ENCODE data around the gene SRSF7. TPM values are rescaled to one million over a fixed set of nuclear protein-coding genes. Genes with fewer than 3 reads are reported as not detected.
A peak's percentile ranks its signal among the peaks of the same experiment; 100 is the strongest.

Gene SRSF7
- total and polyA plus RNA-seq, 11 donors: 28.1 to 101 (median 43.9) TPM

- H3K27me3 ChIP-seq: no peaks in the 10 kb centered on the region
- WGBS, 4 donors: 54 to 65% (median 62%) methylated on average over 5 of the region's 5 CpGs
- ATAC-seq (no peak), DNase-seq (no peak)
- no peaks in the 10 kb centered on the region for H3K9me3 ChIP-seq
- TF ChIP-seq POLR2A (IDR thresholded peaks at IDR 0.05): no peak
- TF ChIP-seq, protein P1, sequence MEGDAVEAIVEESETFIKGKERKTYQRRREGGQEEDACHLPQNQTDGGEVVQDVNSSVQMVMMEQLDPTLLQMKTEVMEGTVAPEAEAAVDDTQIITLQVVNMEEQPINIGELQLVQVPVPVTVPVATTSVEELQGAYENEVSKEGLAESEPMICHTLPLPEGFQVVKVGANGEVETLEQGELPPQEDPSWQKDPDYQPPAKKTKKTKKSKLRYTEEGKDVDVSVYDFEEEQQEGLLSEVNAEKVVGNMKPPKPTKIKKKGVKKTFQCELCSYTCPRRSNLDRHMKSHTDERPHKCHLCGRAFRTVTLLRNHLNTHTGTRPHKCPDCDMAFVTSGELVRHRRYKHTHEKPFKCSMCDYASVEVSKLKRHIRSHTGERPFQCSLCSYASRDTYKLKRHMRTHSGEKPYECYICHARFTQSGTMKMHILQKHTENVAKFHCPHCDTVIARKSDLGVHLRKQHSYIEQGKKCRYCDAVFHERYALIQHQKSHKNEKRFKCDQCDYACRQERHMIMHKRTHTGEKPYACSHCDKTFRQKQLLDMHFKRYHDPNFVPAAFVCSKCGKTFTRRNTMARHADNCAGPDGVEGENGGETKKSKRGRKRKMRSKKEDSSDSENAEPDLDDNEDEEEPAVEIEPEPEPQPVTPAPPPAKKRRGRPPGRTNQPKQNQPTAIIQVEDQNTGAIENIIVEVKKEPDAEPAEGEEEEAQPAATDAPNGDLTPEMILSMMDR (IDR thresholded peaks at IDR 0.05): no peak
- H3K4me1 ChIP-seq: peaks cover 0 to 74% (median 44%) of the 10 kb centered on the region in 12 donors
- intact Hi-C loops (cut with DNase I): loop anchor here in 1 of 10 donors (10.0 kb wide), 1 partner anchor 423 kb away; no protein-coding TSS in a partner anchor
- peaks cover 0 to 74% (median 65%) of the 10 kb centered on the region in 9 donors for H3K36me3 ChIP-seq
- H3K27ac ChIP-seq: peak overlapping the region in 2 of 12 donors; percentile 30 to 32
- peak overlapping the region in 1 of 12 donors; percentile 94 for H3K4me3 ChIP-seq
These were observed 3.3 kb downstream of the SRSF7 start for GRCh38 chr2:38747819-38748218.

GRCh38 chr2:38747007-38747424 is 4.1 kb downstream of the SRSF7 start:
- intact Hi-C loops (cut with DNase I): loop anchor here in 1 of 10 donors (10.0 kb wide), 1 partner anchor 422 kb away; no protein-coding TSS in a partner anchor
- H3K4me3 ChIP-seq: peak overlapping the region in 1 of 12 donors; percentile 19
- peaks cover 0 to 82% (median 65%) of the 10 kb centered on the region in 9 donors for H3K36me3 ChIP-seq
- ATAC-seq: no peak
- H3K9me3 ChIP-seq: no peaks in the 10 kb centered on the region
- 45 to 61% (median 54%) methylated on average over 4 of the region's 4 CpGs for WGBS, 4 donors
- TF ChIP-seq POLR2A (IDR thresholded peaks at IDR 0.05): no peak
- TF ChIP-seq, protein P1 (IDR thresholded peaks at IDR 0.05): no peak
- no peaks in the 10 kb centered on the region for H3K27me3 ChIP-seq
- H3K27ac ChIP-seq: peak overlapping the region in 2 of 12 donors; percentile 30 to 32
- peaks cover 0 to 73% (median 44%) of the 10 kb centered on the region in 12 donors for H3K4me1 ChIP-seq
- no peak for DNase-seq

GRCh38 chr2:38745267-38745666 is 5.9 kb downstream of the SRSF7 start:
- TF ChIP-seq, protein P1 (IDR thresholded peaks at IDR 0.05): no peak
- no peak for TF ChIP-seq POLR2A (IDR thresholded peaks at IDR 0.05)
- no peak for DNase-seq
- intact Hi-C loops (cut with DNase I): loop anchor here in 1 of 10 donors (10.0 kb wide), 1 partner anchor 420 kb away; no protein-coding TSS in a partner anchor

DNA sequence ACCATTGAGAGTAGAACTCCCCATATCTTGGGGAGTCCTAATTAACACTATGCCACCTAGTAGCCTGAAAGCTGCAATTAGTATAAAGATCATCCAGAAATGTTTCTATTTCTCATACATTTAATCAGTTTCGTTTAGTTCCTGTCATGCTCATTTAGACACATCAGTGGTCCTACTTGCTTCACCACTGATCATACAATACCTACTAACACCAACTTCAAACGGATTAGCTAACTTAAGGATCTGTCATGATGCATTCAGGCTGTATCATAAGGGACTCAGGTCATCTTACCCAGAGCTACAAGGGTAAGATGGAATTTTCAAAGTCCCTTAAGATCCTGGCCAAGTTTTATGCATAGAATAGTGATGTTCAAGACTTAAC is 6.8 kb downstream of the SRSF7 start:
- H3K27ac ChIP-seq: peak overlapping the region in 1 of 12 donors; percentile 36
- no peak for ATAC-seq
- H3K9me3 ChIP-seq: peaks cover 0 to 2% (median 0%) of the 10 kb centered on the region in 12 donors
- 28 to 43% (median 30%) methylated on average over 2 of the region's 2 CpGs for WGBS, 4 donors
- intact Hi-C loops (cut with DNase I): loop anchor here in 8 of 10 donors (1.0 to 10.0 kb wide), 7 partner anchors 14 to 427 kb away; partner anchors contain the start of gene HNRNPLL (in 2 of the 8)
- DNase-seq: no peak
- peaks cover 0 to 89% (median 71%) of the 10 kb centered on the region in 9 donors for H3K36me3 ChIP-seq
- no peak for TF ChIP-seq POLR2A (IDR thresholded peaks at IDR 0.05)
- TF ChIP-seq, protein P1 (IDR thresholded peaks at IDR 0.05): no peak
- H3K27me3 ChIP-seq: no peaks in the 10 kb centered on the region
- peaks cover 0 to 70% (median 32%) of the 10 kb centered on the region in 12 donors for H3K4me1 ChIP-seq
- H3K4me3 ChIP-seq: no peak overlapping the region

More at GRCh38 chr2:38745267-38745666, 5.9 kb downstream of the SRSF7 start:
- Histone ChIP-seq H3K27ac (peak overlapping the region in 1 of 12 donors; percentile 36), H3K4me1 (peaks cover 0 to 74% (median 39%) of the 10 kb centered on the region in 12 donors), H3K27me3 (no peaks in the 10 kb centered on the region), H3K4me3 (no peak overlapping the region), H3K9me3 (no peaks in the 10 kb centered on the region), H3K36me3 (peaks cover 0 to 91% (median 70%) of the 10 kb centered on the region in 9 donors)
- no peak for ATAC-seq
- 82 to 89% (median 89%) methylated on average over 9 of the region's 9 CpGs for WGBS, 4 donors
